Measurements from ENCODE around the gene XRCC5. TPM values are rescaled to one million over a fixed set of nuclear protein-coding genes. Genes with fewer than 3 reads are reported as not detected.
A peak's percentile ranks its signal among the peaks of the same experiment; 100 is the strongest.
"Not testable (repeated sequence)": the region's sequence is repeated elsewhere in the genome, so short reads cannot be mapped to it uniquely, and the experiment has no call there.

XRCC5 gene
- polyA plus RNA-seq, 5 donors = 229 to 380 (median 295) TPM

DNA sequence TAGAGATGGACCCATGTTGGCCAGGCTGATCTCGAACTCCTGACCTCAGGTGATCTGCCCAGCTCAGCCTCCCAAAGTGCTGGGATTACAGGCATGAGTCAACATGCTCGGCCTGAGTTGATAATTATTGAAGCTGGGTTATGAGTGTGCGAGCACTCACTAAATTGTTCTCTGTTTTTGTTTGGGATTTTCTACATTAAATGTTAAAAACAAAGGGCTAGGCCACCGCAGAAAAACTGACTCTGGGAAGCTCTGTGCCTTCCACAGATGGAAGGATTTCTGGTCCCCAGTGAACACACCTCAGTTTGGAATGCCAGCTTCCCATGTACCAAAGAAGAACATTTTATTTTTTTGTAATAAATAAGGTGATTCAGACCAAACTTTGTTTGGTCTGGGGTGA lies 83.0 kb downstream of the XRCC5 start:
- no peak for DNase-seq

GRCh38 chr2:216192931-216193330 lies 83.8 kb downstream of the XRCC5 start:
- DNase-seq = no peak

- DNase-seq = no peak
These were observed 84.9 kb downstream of the XRCC5 start for GRCh38 chr2:216194013-216194412.

DNA sequence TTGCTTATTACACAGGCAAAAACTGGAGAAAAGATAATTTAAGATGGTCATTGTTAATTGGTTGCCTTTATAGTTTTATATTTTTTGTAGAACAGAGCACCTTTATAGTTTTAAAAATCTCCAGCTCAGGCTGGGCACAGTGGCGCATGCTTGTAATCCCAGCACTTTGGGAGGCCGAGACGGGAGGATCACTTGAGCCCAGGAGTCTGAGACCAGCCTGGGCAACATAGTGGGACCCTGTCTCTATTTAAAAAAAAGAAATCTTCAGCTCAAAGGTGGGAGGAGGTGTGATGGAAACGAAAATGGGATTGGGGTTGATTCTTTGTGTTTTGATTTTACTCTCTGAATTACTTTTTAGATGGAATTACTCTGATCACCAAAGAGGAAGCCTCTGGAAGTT lies 85.4 kb downstream of the XRCC5 start:
- no peak for DNase-seq

DNA sequence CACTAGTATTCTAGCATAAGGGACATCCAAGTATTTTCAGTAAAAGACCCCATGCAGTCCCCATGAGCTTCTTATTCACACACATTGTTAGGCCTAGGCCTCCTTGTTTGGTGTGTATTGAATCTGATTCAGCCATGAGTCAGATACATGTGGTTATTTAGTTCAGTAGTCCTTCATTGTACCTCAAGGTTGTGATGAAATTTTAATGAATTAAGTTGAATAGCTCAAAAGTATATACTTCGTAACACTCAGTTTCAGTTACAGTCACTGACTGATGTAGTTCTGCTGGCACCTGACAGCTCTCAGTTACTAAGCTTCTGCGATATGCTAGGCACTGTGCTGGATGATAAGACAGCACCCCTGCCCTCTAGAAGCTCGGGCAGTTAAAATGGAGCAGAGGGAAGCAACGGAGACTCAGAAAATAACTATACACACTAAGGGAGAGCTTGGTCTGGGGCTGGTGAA lies 86.4 kb downstream of the XRCC5 start:
- no peak for DNase-seq

DNA sequence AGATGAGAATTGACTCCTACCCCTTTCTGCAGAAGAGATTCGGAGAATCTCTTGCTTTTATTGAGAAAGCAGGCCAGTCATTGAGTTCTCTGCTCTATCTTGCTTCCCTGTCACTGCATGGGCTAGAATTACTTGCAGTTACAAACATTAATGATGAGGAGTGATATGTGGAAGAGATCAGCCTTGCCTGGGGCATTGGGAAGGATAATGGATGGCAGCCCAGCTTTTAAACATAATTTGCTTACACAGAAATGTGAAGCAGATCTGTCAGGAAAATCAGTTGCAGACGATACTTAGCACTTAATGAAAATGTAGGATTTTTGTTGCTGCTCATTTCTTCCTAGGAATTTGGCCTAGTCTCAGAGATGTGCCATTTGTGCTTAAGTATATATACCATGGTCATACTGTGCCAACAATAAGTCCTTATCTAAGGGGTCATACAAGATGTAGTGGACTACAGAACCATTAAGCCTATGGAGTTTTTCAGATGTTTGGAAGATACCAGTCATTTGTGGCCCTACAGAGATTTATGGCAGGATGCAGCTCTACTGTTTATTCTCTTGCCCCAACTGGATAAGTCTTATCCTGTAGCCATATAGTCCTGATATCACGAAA lies 92.7 kb downstream of the XRCC5 start:
- DNase-seq = peak; percentile 11 to 27

- DNase-seq = no peak
These were observed 93.6 kb downstream of the XRCC5 start for GRCh38 chr2:216202626-216203250.

DNA sequence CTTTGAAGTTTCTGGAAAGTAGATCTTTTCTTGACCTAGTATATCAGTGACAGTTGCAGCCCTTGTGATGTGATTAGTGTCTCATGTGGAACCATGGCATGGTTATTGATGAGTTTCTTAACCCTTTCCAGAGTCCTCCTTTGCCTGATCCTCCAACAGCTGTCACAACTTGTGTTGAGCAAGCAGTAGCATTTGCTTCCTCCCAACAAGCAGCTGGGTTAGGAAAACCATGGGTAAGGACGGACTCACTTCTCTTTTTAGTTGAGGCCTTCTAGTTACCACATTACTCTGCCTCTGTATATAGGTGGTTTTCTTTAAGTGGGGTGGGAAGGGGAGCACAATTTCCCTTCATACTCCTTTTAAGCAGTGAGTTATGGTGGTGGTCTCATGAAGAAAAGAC lies 96.3 kb downstream of the XRCC5 start:
- DNase-seq = no peak

DNA sequence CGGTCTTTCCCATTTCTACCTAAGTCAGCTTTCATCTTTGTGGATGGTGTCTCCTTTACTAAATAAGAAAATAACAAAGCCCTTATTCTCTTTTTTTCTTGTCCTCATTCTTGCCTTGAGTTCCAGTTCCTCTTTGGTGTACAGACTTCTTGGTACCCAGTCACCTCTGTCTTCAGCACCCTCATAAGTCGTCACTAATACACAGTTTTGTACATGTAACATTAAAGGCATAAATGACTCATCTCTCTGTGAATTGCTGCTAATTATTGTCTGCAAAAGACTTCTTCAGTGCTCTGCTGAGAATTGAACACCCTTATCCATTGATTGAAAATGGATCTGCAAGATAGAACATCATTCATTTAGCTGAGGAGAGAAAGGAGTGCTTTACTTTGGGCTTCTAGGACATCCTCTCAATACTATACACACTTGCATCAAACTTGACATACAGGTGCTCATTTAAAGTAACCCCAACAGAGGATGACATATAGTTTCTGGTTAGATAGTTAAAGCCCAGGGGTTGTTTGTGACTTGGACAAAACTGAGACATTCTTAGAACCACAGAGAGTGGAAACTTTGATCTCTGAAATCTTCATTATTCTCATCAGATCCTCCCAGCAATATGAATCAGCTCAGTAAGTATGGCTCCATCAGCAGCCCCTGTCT lies 97.0 kb downstream of the XRCC5 start:
- no peak for DNase-seq

DNA sequence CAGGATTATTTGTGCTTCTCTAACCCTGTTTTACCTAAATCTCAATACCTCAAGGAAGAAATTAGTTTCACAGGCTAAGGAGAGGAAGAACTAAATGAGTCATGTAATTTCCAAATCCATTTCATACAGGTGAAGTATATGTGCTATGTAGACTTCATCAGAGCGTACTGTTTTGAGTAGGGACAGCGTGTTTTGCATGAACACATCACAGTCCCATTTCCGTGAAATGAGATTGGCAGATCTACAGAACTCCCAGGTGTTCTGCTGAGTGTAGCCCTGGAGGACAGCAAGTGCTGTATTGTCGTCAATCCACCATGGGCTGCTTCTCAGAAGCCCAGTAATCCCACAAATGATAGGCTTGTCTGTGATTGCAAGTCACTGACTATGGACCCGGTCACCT lies 97.7 kb downstream of the XRCC5 start:
- DNase-seq = no peak

DNA sequence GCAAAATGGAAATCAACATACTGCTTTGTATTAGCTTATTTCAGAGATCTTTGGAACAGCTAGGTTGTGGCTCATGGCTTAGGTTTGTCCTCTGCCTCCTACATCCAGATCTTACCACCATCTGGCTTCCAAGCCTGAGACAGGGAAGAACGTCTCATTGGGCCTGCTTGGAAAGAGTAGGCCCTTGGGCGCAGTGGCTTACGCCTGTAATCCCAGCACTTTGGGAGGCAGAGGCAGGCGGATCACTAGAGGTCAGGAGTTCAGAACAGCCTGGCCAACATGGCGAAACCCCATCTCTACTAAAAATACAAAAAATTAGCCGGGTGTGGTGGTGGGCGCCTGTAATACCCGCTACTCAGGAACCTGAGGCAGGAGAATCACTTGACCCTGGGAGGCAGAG lies 99.5 kb downstream of the XRCC5 start:
- DNase-seq = not testable (repeated sequence)

GRCh38 chr2:216210701-216211540 lies 101.8 kb downstream of the XRCC5 start:
- DNase-seq = no peak

DNA sequence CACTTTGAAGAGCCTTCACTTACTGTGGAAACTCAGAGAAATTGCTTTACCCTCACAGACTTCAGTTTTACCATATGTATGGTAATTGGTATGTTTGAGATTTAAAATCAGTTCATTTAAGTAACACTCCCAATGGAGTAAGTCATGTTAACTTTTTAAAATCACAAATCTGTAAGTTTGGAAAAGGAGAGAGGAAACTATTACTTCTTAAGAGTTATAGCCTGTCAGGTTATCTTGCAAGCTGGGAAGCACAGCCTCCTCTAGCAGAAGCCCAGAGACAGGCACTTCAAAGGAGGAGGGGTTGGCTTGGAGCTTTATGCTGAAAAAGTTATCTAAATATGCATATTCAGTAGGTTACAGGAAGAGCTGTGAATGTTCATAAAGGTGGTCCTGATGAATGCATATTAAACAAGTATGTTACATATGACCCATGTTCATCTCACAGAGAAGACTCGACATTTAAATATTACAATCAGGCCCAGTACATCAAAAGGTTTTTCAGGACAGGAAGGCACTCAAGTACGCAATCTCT lies 102.5 kb downstream of the XRCC5 start:
- no peak for DNase-seq

GRCh38 chr2:216214768-216215167 lies 105.6 kb downstream of the XRCC5 start:
- DNase-seq = no peak

DNA sequence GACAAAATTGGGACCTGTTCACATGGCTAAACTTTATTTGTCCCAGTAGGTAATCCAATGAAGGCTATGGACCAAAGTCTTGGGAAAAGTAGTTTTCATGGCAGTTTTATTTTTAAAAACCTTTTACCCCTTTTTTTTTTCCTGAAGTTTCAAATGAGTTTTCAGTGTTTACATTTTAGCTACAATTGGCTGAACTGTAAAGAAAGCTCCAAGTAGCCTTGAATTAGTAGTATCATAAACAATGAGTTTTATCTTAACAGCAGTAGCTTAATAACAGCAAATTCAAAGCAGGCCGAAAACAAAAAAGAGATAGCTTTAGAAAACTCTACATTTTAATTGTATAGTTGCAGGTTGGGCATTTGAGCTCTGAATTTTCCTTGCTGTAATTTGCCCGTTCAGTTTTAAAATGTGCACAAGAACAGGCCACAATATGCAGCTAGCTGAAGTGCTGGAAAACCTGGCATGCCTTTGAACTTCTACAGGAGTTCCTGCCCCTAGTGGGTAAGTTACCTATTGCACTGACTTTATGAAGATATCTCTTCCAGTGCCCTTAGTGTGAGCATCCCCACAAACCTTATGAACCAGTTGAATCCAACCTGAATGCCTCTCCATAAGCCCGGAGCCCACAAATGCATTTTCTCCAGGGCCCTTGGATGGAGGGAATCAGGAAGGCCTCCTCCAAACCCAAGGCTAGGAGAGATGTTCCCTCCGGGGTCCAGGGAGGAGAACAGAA lies 106.7 kb downstream of the XRCC5 start:
- DNase-seq = no peak

GRCh38 chr2:216216951-216217903 lies 108.1 kb downstream of the XRCC5 start:
- peak in 1 of 2 donors; percentile 17 for DNase-seq

- no peak for DNase-seq
These were observed 108.7 kb downstream of the XRCC5 start for GRCh38 chr2:216217904-216218260.

- DNase-seq = no peak
These were observed 110.7 kb downstream of the XRCC5 start for GRCh38 chr2:216219861-216220260.

DNA sequence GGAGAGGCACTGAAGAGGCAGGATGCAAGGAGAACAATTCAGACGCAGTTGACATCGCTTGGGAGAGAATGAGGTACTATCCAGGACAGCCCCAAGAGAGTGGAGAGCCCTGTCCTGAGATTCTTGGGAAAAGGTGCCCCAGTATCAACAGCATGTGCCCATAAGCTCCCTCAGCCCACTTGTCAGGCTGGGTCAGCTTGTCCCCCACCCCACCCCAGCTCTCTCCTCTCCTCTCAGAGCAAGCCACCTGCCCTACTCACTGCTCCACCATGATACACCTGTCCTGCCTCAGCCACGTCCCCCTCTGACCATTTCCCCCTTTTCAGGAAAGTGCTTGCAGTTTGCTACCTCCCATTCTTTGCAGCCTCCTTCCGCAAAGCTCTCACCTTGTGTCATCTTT lies 111.8 kb downstream of the XRCC5 start:
- DNase-seq = no peak

DNA sequence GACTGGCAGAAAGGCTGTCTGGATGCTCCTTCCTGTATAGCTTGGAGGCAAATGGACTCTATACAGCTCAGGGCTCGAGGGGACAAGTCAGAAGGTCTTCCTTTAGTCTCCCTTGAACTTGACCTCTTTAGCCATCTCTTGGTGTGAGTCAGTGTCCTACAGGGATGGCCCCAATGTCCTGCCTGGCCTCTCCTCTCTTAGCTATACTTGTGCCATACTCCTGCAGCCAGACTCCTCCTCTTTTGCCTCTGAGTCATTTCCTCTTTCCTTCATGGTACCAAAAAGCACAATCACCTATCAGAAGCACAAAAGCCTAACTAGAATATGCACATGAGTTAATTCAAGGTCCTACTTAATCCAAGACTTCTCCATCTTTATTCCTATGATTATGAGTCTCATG lies 112.7 kb downstream of the XRCC5 start:
- no peak for DNase-seq
